WTC11 (cell line): ENCODE results near the gene FAM72C.
"Not testable (repeated sequence)": the region's sequence is repeated elsewhere in the genome, so short reads cannot be mapped to it uniquely, and the experiment has no call there.

Source experiments
- AFF4 ChIP-seq: sonication (generic); formaldehyde crosslinking; IDR thresholded peaks from 2 replicates; pipeline ENCODE4 v1.8.1; 2023; ENCODE audit warnings: mild to moderate bottlenecking, missing genetic modification reagents, borderline replicate concordance
- CREB1 ChIP-seq: sonication (generic); formaldehyde crosslinking; IDR thresholded peaks from 2 replicates; pipeline ENCODE4 v1.8.0; 2023; ENCODE audit warnings: mild to moderate bottlenecking, missing genetic modification reagents
- CTCF ChIP-seq: fragments of 200-600 bp; IDR thresholded peaks from 2 replicates; pipeline ENCODE4 v1.8.0; 2022; ENCODE audit warnings: antibody characterized with exemption
- ETV6 ChIP-seq: sonication (generic); formaldehyde crosslinking; IDR thresholded peaks from 2 replicates; pipeline ENCODE4 v1.8.1; 2022; ENCODE audit warnings: mild to moderate bottlenecking, missing genetic modification reagents
- FOXP1 ChIP-seq: sonication (generic); formaldehyde crosslinking; IDR thresholded peaks from 2 replicates; pipeline ENCODE4 v1.8.0; 2022; ENCODE audit warnings: missing genetic modification reagents, mild to moderate bottlenecking, moderate library complexity, borderline replicate concordance
- NFE2L1 ChIP-seq: sonication (generic); formaldehyde crosslinking; IDR thresholded peaks from 2 replicates; pipeline ENCODE4 v1.8.1; 2023; ENCODE audit warnings: missing genetic modification reagents
- RELA ChIP-seq: sonication (generic); formaldehyde crosslinking; IDR thresholded peaks from 2 replicates; pipeline ENCODE4 v1.8.1; 2022; ENCODE audit warnings: missing genetic modification reagents, mild to moderate bottlenecking, borderline replicate concordance
- SP1 ChIP-seq: sonication (generic); formaldehyde crosslinking; conservative IDR thresholded peaks from 2 replicates; pipeline ENCODE4 v1.8.1; 2022; ENCODE audit warnings: missing genetic modification reagents
- USF1 ChIP-seq: sonication (generic); formaldehyde crosslinking; IDR thresholded peaks from 2 replicates; pipeline ENCODE4 v1.8.0; 2022; ENCODE audit warnings: mild to moderate bottlenecking, missing genetic modification reagents
- USF2 ChIP-seq: sonication (generic); formaldehyde crosslinking; IDR thresholded peaks from 2 replicates; pipeline ENCODE4 v1.8.1; 2023; ENCODE audit warnings: mild to moderate bottlenecking, missing genetic modification reagents, moderate library complexity
- TF ChIP-seq, protein P1 (sequence below): sonication (generic); formaldehyde crosslinking; IDR thresholded peaks from 2 replicates; pipeline ENCODE4 v1.8.0; 2022; ENCODE audit warnings: mild to moderate bottlenecking, missing genetic modification reagents

- TF ChIP-seq CTCF; NFE2L1; ETV6 (CRISPR knock-in tag); USF1 (CRISPR knock-in tag); RELA; AFF4 (CRISPR knock-in tag); CREB1 (CRISPR knock-in tag); FOXP1; USF2; SP1: not testable (repeated sequence)
- TF ChIP-seq, protein P1, sequence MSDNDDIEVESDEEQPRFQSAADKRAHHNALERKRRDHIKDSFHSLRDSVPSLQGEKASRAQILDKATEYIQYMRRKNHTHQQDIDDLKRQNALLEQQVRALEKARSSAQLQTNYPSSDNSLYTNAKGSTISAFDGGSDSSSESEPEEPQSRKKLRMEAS = not testable (repeated sequence)
Observed at GRCh38 chr1:143947749-143948148, 24.0 kb downstream of the FAM72C start.
